Measurements from ENCODE around the gene TMEM80.
"Not testable (repeated sequence)": the region's sequence is repeated elsewhere in the genome, so short reads cannot be mapped to it uniquely, and the experiment has no call there.

TMEM80 gene

DNA sequence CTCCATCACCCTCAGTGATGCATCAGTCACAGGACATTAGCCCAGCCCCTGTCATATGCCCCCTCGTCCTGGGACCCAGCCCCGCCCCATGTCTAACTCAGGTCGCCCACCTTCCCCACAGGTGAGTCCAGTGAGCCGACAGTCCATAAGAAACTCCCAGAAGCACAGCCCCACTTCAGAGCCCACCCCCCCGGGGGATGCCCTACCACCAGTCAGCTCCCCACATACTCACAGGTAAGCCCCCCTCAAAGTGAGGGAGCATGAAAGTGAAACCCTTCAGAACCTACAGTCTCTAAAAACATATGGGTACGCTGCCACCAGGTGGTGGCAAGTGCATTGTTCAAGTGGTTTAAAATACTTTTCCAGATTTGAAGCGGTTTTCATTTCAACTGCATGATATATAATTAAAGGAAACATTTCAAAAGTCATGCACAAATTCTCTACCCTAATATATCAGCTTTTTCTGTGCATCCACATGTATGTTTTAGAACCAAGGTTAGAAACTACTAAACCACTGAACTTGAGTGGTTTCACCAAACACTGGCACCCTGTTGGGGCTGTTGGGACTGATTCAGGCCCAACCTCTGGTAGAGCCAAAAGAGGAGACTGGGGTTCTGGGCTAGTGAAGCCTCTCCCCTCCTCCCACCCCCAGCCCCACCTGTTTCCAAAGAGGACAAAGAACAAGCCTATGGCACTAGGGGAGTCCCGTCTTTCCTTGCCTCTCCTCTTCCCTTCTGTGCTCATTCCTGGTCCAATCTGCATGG, 27.7 kb downstream of the TMEM80 start:
- no peak for DNase-seq

DNA sequence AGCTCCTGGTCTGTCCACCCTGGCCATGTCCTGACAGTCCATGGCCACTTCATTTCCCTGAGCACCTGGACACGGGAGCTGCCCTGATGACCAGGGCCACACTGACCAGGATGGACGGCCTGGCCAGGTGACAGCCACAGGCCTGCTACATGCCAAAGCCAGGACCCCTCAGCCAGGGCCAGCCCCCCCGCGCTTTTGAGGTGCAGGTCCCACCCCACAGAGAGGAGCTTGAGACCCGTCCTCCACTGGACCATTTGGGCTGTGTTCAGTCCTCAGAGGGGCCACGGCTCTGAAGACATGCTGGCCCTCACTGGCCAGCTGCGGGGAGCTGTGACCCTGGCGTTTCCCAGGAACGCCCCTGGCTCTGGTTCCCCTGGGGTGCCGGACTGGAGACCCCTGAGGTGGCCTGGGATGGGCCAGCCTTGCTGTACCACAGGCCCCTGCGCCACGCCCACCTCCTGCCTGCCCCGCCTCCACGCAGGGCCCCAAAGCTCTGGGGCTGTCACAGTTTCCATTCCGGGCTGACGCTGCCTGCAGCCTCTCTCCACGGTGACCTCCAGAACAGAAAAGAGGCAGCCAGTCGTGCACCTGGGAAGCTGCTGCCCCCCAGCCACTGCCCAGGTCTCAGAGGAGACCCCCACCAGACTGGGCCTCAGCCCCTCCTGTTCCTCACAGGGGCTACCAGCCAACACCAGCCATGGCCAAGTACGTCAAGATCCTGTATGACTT, 28.6 kb downstream of the TMEM80 start:
- DNase-seq: no peak

DNA sequence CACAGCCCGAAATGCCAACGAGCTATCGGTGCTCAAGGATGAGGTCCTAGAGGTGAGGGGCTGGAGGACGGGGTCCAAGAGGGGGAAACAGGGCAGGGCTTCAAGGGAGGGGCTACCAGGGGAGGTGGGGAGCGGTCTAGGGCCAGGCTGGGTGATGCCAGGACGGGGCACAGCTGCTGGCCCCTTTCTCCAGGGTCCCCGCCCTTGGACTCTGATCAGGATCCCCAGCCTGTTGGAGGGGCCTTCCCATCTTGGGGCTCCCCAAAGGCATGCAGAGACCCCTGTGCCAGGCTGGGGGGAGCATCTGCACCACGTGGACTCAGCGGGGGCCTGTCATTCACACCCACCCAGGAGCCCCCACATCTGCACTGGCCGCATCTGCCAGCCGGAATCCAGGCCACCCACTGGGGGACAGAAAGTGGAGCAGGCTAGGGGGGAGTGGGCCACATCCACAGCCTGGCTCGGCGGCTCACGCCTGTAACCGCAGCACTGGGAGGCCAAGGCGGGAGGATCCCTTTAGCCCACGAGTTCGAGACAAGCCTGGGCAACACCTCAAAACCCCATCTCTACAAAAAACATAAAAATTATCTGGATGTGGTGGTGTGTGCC, 29.3 kb downstream of the TMEM80 start:
- no peak for DNase-seq

DNA sequence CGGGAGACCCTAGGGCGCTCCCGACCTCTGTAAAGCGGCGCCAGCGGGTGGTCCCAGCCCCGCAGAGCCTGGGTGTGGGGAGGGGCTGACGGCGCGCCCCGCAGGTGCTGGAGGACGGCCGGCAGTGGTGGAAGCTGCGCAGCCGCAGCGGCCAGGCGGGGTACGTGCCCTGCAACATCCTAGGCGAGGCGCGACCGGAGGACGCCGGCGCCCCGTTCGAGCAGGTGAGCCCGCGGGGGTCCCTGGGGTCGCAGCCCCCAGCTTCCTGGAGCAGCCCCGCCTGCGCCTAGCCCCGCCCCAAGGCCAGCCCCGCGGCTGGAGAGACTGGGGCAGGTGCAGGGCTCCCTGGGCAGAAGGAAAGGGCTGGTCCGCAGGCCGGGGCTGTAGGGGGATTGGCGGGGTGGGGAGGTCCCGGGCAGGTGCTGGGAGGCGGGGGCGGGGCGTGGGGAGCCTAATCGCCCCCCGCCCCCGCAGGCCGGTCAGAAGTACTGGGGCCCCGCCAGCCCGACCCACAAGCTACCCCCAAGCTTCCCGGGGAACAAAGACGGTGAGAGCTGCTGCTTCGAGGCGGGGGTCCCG, 30.1 kb downstream of the TMEM80 start:
- no peak for DNase-seq

DNA sequence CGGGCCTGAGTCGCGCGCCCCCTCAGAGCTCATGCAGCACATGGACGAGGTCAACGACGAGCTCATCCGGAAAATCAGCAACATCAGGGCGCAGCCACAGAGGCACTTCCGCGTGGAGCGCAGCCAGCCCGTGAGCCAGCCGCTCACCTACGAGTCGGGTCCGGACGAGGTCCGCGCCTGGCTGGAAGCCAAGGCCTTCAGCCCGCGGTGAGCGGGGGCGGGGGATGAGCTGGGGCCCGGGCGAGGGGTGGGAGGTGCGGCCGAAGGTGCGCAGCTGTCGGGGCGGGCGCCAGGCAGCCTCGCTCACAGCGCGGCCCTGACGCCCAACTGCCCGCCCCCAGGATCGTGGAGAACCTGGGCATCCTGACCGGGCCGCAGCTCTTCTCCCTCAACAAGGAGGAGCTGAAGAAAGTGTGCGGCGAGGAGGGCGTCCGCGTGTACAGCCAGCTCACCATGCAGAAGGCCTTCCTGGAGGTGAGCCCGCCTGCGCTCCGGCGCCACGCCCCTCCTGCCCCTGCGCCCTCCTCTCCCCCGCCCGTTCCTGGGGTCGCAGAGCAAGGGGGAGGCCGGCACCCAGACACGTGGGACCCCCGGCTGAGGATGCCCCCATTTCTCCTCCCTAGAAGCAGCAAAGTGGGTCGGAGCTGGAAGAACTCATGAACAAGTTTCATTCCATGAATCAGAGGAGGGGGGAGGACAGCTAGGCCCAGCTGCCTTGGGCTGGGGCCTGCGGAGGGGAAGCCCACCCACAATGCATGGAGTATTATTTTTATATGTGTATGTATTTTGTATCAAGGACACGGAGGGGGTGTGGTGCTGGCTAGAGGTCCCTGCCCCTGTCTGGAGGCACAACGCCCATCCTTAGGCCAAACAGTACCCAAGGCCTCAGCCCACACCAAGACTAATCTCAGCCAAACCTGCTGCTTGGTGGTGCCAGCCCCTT, 30.9 kb downstream of the TMEM80 start:
- DNase-seq: no peak

DNA sequence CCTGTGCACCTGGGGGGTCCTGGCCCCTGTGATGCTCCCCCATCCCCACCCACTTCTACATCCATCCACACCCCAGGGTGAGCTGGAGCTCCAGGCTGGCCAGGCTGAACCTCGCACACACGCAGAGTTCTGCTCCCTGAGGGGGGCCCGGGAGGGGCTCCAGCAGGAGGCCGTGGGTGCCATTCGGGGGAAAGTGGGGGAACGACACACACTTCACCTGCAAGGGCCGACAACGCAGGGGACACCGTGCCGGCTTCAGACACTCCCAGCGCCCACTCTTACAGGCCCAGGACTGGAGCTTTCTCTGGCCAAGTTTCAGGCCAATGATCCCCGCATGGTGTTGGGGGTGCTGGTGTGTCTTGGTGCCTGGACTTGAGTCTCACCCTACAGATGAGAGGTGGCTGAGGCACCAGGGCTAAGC, 31.7 kb downstream of the TMEM80 start:
- DNase-seq: no peak

DNA sequence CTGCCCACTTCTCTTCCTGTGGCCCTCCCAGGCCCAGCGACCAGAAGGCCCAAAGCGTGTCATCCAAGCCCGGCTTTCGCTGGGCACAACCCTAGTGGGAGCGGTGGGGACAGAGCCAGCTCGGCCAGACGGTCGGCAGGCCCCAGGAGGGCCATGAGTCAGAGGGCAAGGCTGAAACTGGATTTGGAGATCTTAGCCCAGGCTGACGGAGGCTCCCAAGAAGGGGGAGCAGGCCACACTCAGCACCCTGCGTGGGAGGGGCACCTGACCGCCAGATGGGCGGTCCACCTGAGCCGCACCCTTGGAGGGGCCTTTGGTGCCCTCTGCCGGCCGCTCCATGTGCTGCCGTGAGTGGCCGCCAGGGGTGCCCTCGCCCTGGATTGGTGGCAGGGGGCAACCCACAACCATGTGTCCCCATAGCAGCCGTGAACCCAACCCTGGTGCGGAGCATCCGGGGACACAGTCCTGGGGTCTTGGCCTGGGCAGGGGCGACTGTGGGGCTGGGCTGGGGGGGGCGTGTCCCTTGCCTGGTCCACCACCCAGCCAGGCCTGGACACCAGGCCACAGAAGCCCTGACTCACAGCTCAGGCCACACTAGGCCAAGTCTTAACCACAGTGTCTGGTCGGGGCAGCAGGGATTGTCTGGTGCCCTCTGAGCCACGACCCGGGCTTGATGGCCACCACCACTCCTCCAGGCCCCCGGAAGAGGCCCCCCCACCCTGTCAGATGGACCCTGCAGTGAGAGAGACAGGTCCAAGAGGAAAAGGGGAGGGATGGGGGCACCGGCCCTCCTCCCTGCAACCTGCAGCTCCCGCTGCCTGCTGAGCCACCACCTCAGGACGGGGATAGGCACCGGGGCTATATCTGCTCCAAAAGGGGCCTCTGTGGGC, 32.5 kb downstream of the TMEM80 start:
- DNase-seq: peak; percentile 17

DNA sequence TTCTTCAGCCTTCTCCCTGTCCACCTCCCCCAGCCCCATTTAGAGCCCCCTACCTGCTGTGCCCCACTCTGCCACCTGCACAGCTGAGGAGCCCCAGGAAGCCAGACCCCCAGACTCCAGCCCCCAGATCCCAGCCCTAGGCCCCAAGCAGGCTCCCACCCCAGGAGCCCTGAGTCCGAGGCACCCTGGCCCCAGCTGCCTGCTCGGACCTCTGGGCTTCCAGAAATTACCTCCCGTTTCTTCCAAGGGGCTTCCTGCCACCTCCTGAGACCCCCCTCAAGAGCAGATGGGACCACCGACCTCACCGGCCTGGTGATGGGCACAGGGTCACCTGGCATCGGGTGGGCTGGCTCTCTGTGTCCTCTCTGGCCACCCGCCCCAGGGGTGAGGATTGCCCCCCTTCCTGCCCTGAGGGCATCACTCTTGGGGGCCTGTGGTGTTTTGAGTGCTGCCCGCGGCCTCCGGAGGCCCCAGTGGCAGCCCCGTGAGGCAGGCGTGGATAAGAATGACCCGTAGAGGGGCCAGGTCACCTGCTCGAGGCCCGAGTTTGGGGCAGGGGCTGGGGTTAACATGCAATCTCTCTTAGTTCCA, 33.4 kb downstream of the TMEM80 start:
- no peak for DNase-seq

DNA sequence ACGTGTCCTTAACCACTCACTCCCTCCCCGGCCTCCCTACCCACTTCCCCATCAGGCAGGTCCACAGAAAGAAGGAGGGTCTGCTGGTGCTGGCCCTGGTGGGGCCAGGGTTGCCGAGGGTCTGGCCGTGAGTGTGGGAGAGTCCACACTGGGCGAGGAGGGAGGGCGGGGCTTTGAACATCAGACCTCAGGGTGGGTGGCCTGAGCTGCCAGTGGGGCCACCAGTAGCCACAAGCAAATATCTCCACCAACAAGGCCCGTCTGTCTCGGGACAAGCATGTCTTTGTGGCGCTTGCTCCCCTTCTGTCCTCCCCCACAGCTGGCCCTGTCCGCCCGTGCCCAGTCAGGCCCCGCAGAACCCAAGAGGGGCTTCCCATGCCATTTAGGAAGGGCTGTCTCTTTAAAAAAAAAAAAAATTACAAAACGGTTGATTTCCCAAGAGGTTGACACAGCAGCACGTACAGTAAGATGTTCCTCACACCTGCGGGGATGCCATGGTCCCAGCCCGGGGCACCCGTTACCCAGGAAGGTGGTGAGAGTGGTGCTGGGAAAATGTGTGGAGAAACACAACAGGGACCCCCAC, 34.0 kb downstream of the TMEM80 start:
- no peak for DNase-seq

DNA sequence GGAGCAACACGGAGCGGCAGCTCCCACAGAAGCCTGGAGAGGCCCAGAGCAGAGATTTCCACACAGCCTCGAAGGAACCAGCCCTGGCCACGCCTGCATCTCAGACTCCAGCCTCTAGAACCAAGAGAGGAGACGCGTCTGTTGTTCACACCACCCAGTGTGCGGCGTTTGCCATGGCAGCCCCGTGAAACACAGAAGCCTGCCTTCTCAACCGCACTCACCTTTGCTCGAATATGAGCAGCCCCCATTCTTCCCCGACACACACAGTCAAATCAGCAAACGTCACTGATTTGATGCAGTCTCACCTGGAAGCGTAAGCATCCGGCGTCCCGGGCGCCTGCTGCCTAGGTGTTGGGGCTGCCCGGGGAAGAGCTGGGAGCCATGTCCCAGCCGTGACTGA, 37.5 kb downstream of the TMEM80 start:
- no peak for DNase-seq

DNA sequence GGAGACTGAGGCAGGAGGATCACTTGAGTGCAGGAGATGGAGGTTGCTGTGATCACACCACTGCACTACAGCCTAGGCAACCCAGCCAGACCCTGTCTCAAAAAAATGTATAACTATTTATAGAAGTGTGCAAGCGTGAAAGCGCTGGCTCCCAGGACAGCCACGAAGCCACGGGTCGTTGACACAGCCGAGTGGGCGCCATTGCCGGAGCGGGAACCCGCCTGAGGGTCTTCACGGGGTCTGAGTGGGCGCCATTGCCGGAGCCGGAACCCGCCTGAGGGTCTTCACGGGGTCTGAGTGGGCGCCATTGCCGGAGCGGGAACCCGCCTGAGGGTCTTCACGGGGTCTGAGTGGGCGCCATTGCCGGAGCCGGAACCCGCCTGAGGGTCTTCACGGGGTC, 38.9 kb downstream of the TMEM80 start:
- not testable (repeated sequence) for DNase-seq

DNA sequence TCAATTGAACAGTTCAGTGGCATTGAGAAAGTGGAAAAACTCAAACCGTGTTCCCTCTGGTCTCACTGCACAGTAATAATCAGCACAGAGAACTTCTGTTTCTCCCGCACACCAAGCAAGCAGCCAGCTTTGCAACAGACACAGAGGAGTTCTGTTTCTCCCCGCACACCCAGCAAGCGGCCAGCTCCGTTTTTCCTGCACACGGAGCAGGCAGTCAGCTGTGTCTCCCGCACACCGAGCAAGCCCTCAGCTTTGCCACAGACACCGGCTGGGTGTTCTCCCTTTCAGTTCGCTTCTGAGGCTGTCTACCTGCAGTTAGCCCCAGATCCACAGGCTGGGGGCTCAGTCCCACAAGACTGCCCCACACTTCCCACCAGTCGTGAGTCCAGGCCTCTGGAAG, 41.8 kb downstream of the TMEM80 start:
- no peak for DNase-seq

DNA sequence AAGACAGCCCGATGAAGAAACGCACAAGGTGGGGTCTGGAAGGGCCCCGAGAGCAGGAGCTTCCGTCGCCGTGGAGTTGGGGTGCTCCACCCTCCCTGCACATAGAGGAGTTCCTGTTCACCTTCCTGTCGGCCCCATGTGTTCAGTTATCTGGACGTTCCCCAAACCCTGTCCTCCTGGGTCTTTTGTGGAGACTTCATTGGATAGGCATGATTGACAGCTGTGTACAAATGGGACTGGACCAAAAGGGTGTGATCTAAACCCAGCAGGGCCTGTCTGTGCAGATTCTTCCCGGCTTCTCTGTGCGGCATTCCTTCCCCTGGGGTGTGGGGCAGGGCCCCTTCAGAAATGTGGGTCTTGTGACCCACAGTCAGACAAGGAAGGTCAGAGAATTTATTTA, 42.3 kb downstream of the TMEM80 start:
- not testable (repeated sequence) for DNase-seq

DNA sequence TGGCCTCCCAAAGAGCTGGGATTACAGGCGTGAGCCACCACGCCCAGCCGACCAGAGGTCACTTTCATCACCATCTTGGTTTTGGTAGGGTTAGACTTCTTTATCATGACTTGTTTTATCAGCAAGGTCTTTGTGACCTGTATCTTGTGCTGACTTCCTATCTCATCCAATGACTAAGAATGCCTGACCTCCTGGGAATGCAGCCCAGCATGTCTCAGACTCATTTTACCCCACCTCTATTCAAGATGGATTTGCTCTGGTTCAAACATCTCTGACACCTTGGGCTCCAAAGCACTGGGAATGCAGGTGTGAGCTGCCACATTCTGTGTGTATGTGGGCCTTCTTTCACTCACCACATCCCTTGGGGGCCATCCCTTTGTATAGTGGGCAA, 46.5 kb downstream of the TMEM80 start:
- no peak for DNase-seq

DNA sequence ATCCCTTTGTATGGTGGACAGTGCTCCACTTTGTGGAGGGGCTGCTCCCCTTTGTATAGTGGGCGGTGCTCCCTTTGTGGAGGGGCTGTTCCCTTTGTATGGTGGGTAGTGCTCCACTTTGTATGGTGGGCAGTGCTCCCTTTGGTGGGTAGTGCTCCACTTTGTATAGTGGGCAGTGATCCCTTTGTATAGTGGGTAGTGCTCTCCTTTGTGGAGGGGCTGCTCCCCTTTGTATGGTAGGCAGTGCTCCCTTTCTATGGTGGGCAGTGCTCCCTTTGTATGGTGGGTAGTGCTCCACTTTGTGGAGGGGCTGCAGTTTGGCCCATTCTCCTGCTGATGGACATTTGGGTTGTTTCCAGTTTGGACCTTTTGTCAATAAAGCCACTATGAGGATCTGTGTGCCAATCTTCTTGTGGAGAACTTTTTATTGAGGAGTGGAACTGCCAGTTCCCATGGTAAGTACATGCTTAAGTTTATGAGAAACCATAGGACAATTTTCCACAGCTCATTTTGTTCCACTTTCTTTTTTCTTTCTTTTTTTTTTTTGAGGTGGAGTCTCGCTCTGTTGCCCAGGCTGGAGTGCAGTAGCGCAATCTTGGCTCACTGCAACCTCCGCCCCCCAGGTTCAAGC, 47.1 kb downstream of the TMEM80 start:
- no peak for DNase-seq

DNA sequence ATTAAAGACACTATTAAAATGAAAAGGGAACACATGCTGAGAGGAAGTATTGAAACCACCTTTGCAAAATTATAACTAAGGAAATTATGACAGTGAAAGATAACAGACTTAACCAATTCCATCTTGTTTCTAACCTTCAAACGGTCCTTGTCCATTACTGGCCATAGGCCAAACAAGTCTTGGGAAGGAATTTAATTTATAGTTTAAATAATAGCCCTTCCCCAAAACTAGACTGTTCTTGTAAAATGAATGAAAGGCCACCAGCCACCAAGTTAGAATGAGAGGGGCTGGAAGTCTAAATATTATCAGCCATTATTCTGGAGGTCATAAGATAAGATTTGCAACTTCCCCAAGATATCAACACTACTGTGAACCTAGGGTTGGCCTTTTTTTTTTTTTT, 49.8 kb downstream of the TMEM80 start:
- DNase-seq: no peak

DNA sequence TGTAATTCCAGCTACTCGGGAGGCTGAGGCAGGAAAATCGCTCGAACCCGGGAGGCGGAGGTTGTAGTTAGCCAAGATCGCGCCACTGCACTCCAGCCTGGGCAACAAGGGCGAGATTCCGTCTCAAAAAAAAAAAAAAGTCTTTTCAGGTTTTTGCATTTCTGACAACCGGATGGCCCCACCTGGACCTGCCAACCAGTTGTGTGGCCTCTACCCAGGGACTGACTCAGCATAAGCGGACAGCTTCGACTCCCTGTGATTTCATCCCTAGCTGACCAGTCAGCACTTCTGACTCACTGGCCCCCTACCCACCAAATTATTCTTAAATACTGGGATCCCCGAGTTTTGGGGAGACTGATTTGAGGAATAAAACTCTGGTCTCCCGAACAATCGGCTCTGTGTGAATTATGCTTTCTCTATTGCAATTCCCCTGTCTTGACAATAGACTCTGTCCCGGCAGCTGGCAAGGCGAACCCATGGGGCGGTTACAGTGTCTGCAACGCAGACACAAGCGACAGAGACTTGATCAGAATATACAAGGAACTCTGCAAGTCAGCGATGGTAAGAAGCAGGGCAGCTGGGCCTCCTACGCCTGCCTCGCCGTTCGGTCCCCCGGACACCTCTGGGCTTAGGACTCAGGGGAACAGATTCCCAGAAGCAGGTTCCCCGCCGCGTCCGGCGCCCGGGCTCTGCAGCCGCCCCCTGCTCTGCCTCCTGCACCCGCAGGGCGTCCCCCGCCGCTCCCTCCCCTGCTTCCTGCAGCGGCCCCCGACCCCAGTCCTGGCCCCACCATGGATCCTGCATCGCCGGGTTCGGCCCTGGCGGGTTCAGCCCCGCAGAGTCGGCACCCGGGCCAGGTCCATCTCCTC, 50.9 kb downstream of the TMEM80 start:
- DNase-seq: no peak

DNA sequence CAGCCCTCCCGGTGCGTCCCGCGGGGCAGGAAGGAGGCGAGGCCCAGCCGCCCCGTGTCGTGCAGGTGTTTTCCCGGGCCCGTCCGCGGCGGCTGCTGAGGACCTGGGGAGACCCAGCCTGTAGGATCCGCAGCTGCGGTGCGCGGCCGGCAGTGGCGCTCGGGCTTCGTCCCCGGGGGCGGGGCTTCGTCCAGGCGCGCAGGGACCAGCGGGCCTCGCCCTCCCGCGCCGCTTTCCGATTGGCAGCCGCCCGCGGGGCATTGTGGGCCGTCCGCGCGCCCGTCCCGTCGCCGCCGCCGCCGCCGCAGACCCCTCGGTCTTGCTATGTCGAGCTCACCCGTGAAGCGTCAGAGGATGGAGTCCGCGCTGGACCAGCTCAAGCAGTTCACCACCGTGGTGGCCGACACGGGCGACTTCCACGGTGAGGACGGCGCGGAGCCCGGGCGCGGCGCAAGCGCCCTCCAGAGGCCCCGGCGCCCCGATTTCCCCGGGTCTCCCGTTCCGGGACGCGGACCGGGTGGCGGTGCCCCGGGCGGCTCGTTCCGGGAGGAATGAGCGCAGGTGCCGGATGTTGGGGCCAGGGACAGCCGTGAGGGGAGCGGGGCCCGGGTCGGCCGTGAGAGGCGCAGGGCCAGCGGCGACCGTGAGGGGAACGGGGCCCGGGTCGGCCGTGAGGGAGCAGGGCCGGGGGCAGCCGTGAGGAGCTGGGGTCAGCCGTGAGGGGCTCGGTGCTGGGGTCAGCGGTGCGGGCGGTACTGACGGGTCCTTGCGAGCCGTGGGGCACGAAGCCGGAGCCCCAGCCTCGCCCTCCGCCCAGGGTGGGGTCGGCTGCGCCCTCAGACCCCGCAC, 51.8 kb downstream of the TMEM80 start, which contains the start of gene TALDO1:
TALDO1 (plus strand) TSS at position 307 of the 849 bp plus-strand sequence; CDS start at position 325, 18 bp downstream.
- DNase-seq: peak; percentile 69

All from NCI-H2171 (cell line).